K562 (cell line): ENCODE data around the gene RPL34. TPM values are rescaled to one million over a fixed set of nuclear protein-coding genes. Genes with fewer than 3 reads are reported as not detected.

ENCODE experiments used
- ADNP ChIP-seq: fragments of 200-800 bp; sonication (Bioruptor generic); IDR thresholded peaks from 2 replicates; pipeline ENCODE4 v1.6.1; 2016; ENCODE audit warnings: missing genetic modification characterization, missing compliant biosample characterization
- FOXK2 ChIP-seq, 2 experiments: fragments of 450-650 bp; IDR thresholded peaks in 1 of 2; conservative IDR thresholded peaks in 1 of 2; 2 replicates each; pipeline ENCODE4 v1.6.1; 2016; ENCODE audit warnings: low read depth in 2 of 2, mild to moderate bottlenecking in 1 of 2
- HIVEP1 ChIP-seq: fragments of 250-450 bp; sonication (Bioruptor Pico); IDR thresholded peaks from 2 replicates; pipeline ENCODE4 v1.4.0; 2020; ENCODE audit warnings: mild to moderate bottlenecking
- NEUROD1 ChIP-seq: fragments of 150-350 bp; IDR thresholded peaks from 2 replicates; pipeline ENCODE4 v1.6.1; 2014; ENCODE audit warnings: borderline replicate concordance, low read length, low read depth; ENCODE audit not compliant: partially characterized antibody
- NFE2 ChIP-seq: IDR thresholded peaks from 2 replicates; pipeline ENCODE4 v1.6.1; 2014; ENCODE audit warnings: antibody characterized with exemption, low read depth
- PML ChIP-seq: IDR thresholded peaks from 2 replicates; pipeline ENCODE4 v1.6.1; 2012; ENCODE audit warnings: low read length, inconsistent platforms
- SPI1 ChIP-seq: IDR thresholded peaks from 2 replicates; pipeline ENCODE4 v1.6.1; 2011; ENCODE audit warnings: low read depth, low read length, control low read depth, borderline replicate concordance
- polyA plus RNA-seq, 8 experiments: library from polyadenylated mRNA; depleted of rRNA in 4 of 8; stranded (reverse) in 5 of 8; unstranded in 3 of 8; fragments of >200 nt; fragmentation: Nextera tagmentation in 2 of 8; fragmentation: Illumina TruSeq in 1 of 8; extraction: Ambion mirVana in 2 of 8; extraction: Trizol in 1 of 8; gene quantifications; 2 replicates each; pipeline versions ENCODE4 v1.2.1 to v1.2.3, GENCODE V29; 2011 to 2014; ENCODE audit warnings: inconsistent platforms in 1 of 8, missing spikeins in 1 of 8
- total RNA-seq, 7 experiments: library from RNA; depleted of rRNA in 6 of 7; stranded (reverse); fragments of >200 nt in 6 of 7; fragmentation: Illumina TruSeq in 2 of 7; extraction: Trizol in 2 of 7; gene quantifications; 2 replicates each; pipeline versions ENCODE4 v1.2.1 to v1.2.3, GENCODE V29; 2011 to 2021; ENCODE audit warnings: low replicate concordance in 1 of 7
- TF ChIP-seq, protein P1 (sequence below): fragments of 450-650 bp; IDR thresholded peaks from 2 replicates; pipeline ENCODE4 v1.6.1; 2017; ENCODE audit warnings: antibody characterized with exemption, mild to moderate bottlenecking
- TF ChIP-seq, protein P2 (sequence below): fragments of 450-650 bp; IDR thresholded peaks from 2 replicates; pipeline ENCODE4 v1.6.1; 2014; ENCODE audit warnings: low read depth, mild to moderate bottlenecking, moderate library complexity, borderline replicate concordance
- TF ChIP-seq, protein P3 (sequence below): sonication (generic); formaldehyde crosslinking; IDR thresholded peaks from 2 replicates; pipeline ENCODE4 v1.8.0; 2023; ENCODE audit warnings: missing genetic modification reagents, mild to moderate bottlenecking, borderline replicate concordance
- TF ChIP-seq, protein P4 (sequence below), 2 experiments: IDR thresholded peaks in 1 of 2; conservative IDR thresholded peaks in 1 of 2; 2 replicates each; pipeline ENCODE4 v1.6.1; 2016; ENCODE audit warnings: low read depth in 2 of 2, mild to moderate bottlenecking in 1 of 2, missing compliant biosample characterization in 1 of 2, missing genetic modification characterization in 1 of 2, moderate library complexity in 1 of 2

RPL34 gene
- total and polyA plus RNA-seq, 9 of the 15 experiments (the other 6 are each of a cell fraction or from before 2014, with no cell fraction given), result 1,612 to 4,502 (median 2,593) TPM

DNA sequence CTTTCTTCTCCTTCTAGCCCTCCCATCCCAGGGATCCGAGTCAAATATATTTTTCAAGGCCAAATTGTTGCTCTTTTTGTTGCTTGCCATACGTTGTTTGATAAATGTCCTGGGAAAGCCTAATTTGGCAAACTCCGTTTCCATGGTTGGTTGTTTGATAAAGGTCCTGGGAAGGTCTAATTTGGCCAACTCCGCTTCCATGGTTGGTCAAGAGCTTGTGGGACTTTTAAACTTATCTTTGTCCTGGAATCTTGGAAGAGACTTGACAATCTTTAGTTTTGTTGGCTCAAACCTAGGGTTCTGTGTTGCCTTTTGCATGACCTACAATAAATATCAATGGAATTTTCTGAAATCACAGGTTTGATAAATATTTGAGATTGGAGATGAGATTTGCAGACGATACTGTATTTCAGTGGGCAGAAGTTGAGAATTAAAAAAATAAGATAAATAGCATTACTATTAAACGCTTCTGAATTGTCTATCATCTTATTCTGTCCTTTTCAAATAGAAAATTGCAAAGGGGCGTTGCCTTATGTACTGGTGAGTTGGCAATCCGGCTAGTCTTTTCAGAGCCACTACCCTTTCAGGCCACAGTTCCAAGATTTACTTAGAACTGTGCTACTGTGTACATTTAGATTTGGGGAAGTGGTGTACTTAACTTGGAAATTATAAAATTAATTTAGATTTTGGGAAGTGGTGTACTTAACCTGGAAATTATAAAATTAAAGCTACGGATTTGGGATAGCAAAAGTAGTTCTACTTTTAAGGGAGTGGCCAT lies 30.8 kb downstream of the RPL34 start (continued):
- TF ChIP-seq, protein P1, sequence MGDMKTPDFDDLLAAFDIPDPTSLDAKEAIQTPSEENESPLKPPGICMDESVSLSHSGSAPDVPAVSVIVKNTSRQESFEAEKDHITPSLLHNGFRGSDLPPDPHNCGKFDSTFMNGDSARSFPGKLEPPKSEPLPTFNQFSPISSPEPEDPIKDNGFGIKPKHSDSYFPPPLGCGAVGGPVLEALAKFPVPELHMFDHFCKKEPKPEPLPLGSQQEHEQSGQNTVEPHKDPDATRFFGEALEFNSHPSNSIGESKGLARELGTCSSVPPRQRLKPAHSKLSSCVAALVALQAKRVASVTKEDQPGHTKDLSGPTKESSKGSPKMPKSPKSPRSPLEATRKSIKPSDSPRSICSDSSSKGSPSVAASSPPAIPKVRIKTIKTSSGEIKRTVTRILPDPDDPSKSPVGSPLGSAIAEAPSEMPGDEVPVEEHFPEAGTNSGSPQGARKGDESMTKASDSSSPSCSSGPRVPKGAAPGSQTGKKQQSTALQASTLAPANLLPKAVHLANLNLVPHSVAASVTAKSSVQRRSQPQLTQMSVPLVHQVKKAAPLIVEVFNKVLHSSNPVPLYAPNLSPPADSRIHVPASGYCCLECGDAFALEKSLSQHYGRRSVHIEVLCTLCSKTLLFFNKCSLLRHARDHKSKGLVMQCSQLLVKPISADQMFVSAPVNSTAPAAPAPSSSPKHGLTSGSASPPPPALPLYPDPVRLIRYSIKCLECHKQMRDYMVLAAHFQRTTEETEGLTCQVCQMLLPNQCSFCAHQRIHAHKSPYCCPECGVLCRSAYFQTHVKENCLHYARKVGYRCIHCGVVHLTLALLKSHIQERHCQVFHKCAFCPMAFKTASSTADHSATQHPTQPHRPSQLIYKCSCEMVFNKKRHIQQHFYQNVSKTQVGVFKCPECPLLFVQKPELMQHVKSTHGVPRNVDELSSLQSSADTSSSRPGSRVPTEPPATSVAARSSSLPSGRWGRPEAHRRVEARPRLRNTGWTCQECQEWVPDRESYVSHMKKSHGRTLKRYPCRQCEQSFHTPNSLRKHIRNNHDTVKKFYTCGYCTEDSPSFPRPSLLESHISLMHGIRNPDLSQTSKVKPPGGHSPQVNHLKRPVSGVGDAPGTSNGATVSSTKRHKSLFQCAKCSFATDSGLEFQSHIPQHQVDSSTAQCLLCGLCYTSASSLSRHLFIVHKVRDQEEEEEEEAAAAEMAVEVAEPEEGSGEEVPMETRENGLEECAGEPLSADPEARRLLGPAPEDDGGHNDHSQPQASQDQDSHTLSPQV, result 0 out of 2 replicates have a peak, but pooled peaks have one; percentile 18
- TF ChIP-seq HIVEP1 (CRISPR knock-in tag) (no peak), PML (peak; percentile 11; the same call in 1 of the 2 replicates), NEUROD1 (no peak), ADNP (tag) (no peak), FOXK2 (conservative IDR thresholded peaks at IDR 0.05 in 1 of 2, IDR thresholded peaks at IDR 0.05 in 1 of 2; ENCODE audit: low read depth in 2 of 2) (peak in 1 of 2 experiments; percentile 46; a peak in 1 of 4 replicates), NFE2 (peak; percentile 57), SPI1 (peak; percentile 75)
- TF ChIP-seq, protein P2, sequence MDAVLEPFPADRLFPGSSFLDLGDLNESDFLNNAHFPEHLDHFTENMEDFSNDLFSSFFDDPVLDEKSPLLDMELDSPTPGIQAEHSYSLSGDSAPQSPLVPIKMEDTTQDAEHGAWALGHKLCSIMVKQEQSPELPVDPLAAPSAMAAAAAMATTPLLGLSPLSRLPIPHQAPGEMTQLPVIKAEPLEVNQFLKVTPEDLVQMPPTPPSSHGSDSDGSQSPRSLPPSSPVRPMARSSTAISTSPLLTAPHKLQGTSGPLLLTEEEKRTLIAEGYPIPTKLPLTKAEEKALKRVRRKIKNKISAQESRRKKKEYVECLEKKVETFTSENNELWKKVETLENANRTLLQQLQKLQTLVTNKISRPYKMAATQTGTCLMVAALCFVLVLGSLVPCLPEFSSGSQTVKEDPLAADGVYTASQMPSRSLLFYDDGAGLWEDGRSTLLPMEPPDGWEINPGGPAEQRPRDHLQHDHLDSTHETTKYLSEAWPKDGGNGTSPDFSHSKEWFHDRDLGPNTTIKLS, result peak; percentile 86
- TF ChIP-seq, protein P3, sequence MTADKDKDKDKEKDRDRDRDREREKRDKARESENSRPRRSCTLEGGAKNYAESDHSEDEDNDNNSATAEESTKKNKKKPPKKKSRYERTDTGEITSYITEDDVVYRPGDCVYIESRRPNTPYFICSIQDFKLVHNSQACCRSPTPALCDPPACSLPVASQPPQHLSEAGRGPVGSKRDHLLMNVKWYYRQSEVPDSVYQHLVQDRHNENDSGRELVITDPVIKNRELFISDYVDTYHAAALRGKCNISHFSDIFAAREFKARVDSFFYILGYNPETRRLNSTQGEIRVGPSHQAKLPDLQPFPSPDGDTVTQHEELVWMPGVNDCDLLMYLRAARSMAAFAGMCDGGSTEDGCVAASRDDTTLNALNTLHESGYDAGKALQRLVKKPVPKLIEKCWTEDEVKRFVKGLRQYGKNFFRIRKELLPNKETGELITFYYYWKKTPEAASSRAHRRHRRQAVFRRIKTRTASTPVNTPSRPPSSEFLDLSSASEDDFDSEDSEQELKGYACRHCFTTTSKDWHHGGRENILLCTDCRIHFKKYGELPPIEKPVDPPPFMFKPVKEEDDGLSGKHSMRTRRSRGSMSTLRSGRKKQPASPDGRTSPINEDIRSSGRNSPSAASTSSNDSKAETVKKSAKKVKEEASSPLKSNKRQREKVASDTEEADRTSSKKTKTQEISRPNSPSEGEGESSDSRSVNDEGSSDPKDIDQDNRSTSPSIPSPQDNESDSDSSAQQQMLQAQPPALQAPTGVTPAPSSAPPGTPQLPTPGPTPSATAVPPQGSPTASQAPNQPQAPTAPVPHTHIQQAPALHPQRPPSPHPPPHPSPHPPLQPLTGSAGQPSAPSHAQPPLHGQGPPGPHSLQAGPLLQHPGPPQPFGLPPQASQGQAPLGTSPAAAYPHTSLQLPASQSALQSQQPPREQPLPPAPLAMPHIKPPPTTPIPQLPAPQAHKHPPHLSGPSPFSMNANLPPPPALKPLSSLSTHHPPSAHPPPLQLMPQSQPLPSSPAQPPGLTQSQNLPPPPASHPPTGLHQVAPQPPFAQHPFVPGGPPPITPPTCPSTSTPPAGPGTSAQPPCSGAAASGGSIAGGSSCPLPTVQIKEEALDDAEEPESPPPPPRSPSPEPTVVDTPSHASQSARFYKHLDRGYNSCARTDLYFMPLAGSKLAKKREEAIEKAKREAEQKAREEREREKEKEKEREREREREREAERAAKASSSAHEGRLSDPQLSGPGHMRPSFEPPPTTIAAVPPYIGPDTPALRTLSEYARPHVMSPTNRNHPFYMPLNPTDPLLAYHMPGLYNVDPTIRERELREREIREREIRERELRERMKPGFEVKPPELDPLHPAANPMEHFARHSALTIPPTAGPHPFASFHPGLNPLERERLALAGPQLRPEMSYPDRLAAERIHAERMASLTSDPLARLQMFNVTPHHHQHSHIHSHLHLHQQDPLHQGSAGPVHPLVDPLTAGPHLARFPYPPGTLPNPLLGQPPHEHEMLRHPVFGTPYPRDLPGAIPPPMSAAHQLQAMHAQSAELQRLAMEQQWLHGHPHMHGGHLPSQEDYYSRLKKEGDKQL (CRISPR knock-in tag), result no peak
- TF ChIP-seq, protein P4, sequence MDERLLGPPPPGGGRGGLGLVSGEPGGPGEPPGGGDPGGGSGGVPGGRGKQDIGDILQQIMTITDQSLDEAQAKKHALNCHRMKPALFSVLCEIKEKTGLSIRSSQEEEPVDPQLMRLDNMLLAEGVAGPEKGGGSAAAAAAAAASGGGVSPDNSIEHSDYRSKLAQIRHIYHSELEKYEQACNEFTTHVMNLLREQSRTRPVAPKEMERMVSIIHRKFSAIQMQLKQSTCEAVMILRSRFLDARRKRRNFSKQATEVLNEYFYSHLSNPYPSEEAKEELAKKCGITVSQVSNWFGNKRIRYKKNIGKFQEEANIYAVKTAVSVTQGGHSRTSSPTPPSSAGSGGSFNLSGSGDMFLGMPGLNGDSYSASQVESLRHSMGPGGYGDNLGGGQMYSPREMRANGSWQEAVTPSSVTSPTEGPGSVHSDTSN (CRISPR knock-in tag; IDR thresholded peaks at IDR 0.05; ENCODE audit: low read depth), result no peak
- TF ChIP-seq, protein P4 (tag; conservative IDR thresholded peaks at IDR 0.05; ENCODE audit: low read depth), result no peak
